ENCODE measurements around the gene TMPRSS3. TPM values are rescaled to one million over a fixed set of nuclear protein-coding genes. Genes with fewer than 3 reads are reported as not detected.

TMPRSS3 gene
- total RNA-seq, 4 donors from 2014 or later, result 0.68 to 1.3 TPM; not detected in 2

DNA sequence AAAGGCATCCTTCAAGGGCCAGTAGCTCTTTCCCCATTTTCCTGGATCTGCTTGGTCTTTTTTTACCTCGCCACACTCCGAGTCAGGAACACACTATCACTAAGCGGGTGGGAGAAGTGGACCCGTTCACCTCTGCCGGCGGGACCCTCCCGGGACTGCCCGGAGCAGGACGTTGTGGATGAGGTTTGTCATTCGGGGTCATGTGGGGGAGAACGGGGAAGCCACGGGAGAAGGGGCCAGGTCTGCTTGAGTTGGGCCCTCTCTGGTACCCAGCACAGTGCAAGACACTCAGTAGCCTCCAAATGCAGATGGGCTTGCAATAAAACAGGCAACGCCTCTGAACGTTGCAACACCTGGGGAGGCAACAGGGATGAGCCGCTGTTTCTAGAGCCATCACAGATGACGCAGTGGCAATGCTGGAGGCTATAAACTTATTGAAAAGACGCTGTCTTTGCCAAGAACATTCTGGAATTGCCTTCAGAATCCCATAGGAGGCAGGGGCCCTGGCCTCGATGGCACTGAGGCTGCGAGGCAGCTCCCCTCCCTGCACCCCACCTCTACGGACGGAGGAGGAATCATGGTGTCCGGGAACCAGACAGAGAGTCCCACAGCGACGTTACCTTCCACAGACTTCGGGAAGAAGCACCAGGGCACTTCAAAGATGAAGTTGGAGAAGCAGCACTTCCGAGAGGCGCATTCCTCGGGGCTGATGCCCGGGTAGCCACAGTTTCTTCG is 48.8 kb downstream of the TMPRSS3 start:
- in situ Hi-C loops (cut with MboI; ENCODE audit: low pct_ligation_motif_present in 1 of 4, low pct_unique_long_range_greater_than_20kb in 1 of 4, low sequenced_read_pairs in 3 of 4) (no loop called here), intact Hi-C loops (cut with DNase I; ENCODE audit: low total_unique reads) (no loop called here)
- Histone ChIP-seq H3K4me1 (no peaks in the 10 kb centered on the region), H3K27ac (no peak overlapping the region), H3K4me3 (no peak overlapping the region), H3K27me3 (no peaks in the 10 kb centered on the region), H3K9me3 (no peaks in the 10 kb centered on the region), H3K36me3 (no peaks in the 10 kb centered on the region)
- 82 to 87% methylated on average over 5 to 30 of the region's 30 CpGs for WGBS, 2 donors (ENCODE audit: low coverage in 1 of 2)
- no peak for TF ChIP-seq EP300 (IDR thresholded peaks at IDR 0.05; ENCODE audit: low read depth)
- TF ChIP-seq, protein P1, sequence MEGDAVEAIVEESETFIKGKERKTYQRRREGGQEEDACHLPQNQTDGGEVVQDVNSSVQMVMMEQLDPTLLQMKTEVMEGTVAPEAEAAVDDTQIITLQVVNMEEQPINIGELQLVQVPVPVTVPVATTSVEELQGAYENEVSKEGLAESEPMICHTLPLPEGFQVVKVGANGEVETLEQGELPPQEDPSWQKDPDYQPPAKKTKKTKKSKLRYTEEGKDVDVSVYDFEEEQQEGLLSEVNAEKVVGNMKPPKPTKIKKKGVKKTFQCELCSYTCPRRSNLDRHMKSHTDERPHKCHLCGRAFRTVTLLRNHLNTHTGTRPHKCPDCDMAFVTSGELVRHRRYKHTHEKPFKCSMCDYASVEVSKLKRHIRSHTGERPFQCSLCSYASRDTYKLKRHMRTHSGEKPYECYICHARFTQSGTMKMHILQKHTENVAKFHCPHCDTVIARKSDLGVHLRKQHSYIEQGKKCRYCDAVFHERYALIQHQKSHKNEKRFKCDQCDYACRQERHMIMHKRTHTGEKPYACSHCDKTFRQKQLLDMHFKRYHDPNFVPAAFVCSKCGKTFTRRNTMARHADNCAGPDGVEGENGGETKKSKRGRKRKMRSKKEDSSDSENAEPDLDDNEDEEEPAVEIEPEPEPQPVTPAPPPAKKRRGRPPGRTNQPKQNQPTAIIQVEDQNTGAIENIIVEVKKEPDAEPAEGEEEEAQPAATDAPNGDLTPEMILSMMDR (IDR thresholded peaks at IDR 0.05), result no peak
- no peak for TF ChIP-seq POLR2AphosphoS5 (IDR thresholded peaks at IDR 0.05)
- TF ChIP-seq POLR2A (IDR thresholded peaks at IDR 0.05), result no peak
- no peak for DNase-seq

DNA sequence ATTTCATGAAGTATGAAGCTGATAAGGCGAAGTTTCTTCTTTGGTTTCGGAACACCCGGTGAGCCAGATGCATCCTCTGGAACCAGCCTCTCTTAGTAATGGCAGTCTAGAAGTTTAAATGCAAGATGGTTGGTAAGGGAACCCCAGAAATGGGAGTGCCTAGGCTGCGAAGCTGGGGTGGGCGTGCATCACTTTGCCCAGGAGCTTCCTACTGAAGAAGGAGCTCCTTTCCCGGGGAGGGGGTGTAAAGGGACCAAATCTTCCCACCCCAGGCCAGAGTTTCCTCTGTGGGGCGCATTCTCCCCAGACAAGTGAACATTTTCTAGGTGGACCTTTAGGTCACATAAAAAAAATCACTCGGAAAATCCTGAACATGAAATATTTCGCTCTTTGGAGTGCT is 49.4 kb downstream of the TMPRSS3 start:
- no peak overlapping the region for H3K4me3 ChIP-seq
- no peaks in the 10 kb centered on the region for H3K27me3 ChIP-seq
- no peak overlapping the region for H3K27ac ChIP-seq
- DNase-seq, result no peak
- WGBS, 2 donors (ENCODE audit: low coverage in 1 of 2), result 88 to 97% methylated on average over 7 to 9 of the region's 9 CpGs
- H3K9me3 ChIP-seq, result no peaks in the 10 kb centered on the region
- TF ChIP-seq POLR2AphosphoS5 (IDR thresholded peaks at IDR 0.05), result no peak
- TF ChIP-seq, protein P1 (IDR thresholded peaks at IDR 0.05), result no peak
- no peak for TF ChIP-seq POLR2A (IDR thresholded peaks at IDR 0.05)
- TF ChIP-seq EP300 (IDR thresholded peaks at IDR 0.05; ENCODE audit: low read depth), result no peak
- in situ Hi-C loops (cut with MboI; ENCODE audit: low pct_ligation_motif_present in 1 of 4, low pct_unique_long_range_greater_than_20kb in 1 of 4, low sequenced_read_pairs in 3 of 4), result no loop called here
- H3K4me1 ChIP-seq, result no peaks in the 10 kb centered on the region
- intact Hi-C loops (cut with DNase I; ENCODE audit: low total_unique reads), result no loop called here
- H3K36me3 ChIP-seq, result no peaks in the 10 kb centered on the region

DNA sequence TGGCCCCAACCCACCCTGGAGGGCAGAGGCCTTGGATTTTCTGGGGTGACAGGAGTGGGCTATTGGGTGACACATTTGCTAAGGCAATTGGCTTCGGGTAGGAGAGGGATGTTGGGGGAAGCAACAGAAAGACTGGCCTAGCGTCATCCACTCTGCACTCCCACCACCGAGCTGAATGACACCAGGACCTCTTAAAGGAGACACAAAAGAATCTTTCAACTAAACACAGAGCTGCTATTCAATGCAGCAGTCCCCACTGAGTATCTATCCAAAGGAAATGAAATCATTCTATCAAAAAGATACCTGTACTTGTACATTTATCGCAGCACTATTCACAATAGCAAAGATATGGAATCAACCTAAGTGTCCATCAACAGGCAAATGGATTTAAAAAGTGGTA is 51.2 kb downstream of the TMPRSS3 start:
- Histone ChIP-seq H3K4me1 (no peaks in the 10 kb centered on the region), H3K9me3 (no peaks in the 10 kb centered on the region), H3K27ac (no peak overlapping the region), H3K27me3 (no peaks in the 10 kb centered on the region), H3K36me3 (no peaks in the 10 kb centered on the region), H3K4me3 (no peak overlapping the region)
- in situ Hi-C loops (cut with MboI; ENCODE audit: low pct_ligation_motif_present in 1 of 4, low pct_unique_long_range_greater_than_20kb in 1 of 4, low sequenced_read_pairs in 3 of 4) (no loop called here), intact Hi-C loops (cut with DNase I; ENCODE audit: low total_unique reads) (no loop called here)
- no peak for DNase-seq
- WGBS, 2 donors (ENCODE audit: low coverage in 1 of 2), result 67 to 100% methylated on average over 1 to 4 of the region's 4 CpGs
- TF ChIP-seq, protein P1 (IDR thresholded peaks at IDR 0.05), result no peak
- TF ChIP-seq POLR2AphosphoS5 (IDR thresholded peaks at IDR 0.05), result no peak
- TF ChIP-seq POLR2A (IDR thresholded peaks at IDR 0.05), result no peak
- no peak for TF ChIP-seq EP300 (IDR thresholded peaks at IDR 0.05; ENCODE audit: low read depth)

DNA sequence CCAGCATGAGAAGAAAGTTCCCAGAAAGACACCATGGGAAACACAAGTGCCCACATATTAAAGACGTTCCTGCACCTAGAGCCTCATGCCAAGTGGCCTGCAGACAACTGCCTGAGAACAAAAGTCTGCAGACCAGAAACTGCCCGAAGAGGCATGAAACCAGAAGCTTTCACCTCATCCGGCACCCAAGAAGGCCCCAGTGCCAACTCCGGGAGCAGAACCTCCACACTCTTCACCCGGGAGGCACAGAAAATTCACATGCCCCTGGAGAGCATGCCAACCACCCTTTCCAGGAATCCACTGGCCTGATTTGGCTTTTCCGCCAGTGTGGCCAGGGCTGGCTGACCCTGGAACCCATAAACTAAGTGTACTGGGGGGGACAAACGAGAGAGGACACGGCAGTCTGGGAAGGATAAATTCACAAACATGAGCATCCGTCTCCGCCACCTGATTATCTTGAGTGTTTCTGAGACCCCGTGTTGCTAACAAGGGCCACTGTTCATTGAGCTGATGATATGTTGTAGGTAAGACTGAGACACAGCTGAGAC is 51.8 kb downstream of the TMPRSS3 start:
- Histone ChIP-seq H3K9me3 (no peaks in the 10 kb centered on the region), H3K27me3 (no peaks in the 10 kb centered on the region), H3K36me3 (no peaks in the 10 kb centered on the region), H3K27ac (no peak overlapping the region), H3K4me1 (no peaks in the 10 kb centered on the region), H3K4me3 (no peak overlapping the region)
- WGBS, 2 donors (ENCODE audit: low coverage in 1 of 2), result 79 to 87% methylated on average over 3 to 11 of the region's 11 CpGs
- DNase-seq, result no peak
- intact Hi-C loops (cut with DNase I; ENCODE audit: low total_unique reads) (no loop called here), in situ Hi-C loops (cut with MboI; ENCODE audit: low pct_ligation_motif_present in 1 of 4, low pct_unique_long_range_greater_than_20kb in 1 of 4, low sequenced_read_pairs in 3 of 4) (no loop called here)
- TF ChIP-seq POLR2A (IDR thresholded peaks at IDR 0.05), result no peak
- TF ChIP-seq EP300 (IDR thresholded peaks at IDR 0.05; ENCODE audit: low read depth), result no peak
- TF ChIP-seq POLR2AphosphoS5 (IDR thresholded peaks at IDR 0.05), result no peak
- TF ChIP-seq, protein P1 (IDR thresholded peaks at IDR 0.05), result no peak
